C4-2B (cell line): Measurements from ENCODE around the gene TAS1R1.

Experiments used
- H3K27ac ChIP-seq: fragments of 450-650 bp; 2 replicates; pipeline ENCODE4 v1.5.1; 2017
- ZFX ChIP-seq: fragments of 450-650 bp; IDR thresholded peaks from 2 replicates; pipeline ENCODE4 v1.6.1; 2017
- TF ChIP-seq, protein P1 (sequence below): fragments of 450-650 bp; conservative IDR thresholded peaks from 2 replicates; pipeline ENCODE4 v1.5.1; 2017; ENCODE audit warnings: mild to moderate bottlenecking

Gene TAS1R1

DNA sequence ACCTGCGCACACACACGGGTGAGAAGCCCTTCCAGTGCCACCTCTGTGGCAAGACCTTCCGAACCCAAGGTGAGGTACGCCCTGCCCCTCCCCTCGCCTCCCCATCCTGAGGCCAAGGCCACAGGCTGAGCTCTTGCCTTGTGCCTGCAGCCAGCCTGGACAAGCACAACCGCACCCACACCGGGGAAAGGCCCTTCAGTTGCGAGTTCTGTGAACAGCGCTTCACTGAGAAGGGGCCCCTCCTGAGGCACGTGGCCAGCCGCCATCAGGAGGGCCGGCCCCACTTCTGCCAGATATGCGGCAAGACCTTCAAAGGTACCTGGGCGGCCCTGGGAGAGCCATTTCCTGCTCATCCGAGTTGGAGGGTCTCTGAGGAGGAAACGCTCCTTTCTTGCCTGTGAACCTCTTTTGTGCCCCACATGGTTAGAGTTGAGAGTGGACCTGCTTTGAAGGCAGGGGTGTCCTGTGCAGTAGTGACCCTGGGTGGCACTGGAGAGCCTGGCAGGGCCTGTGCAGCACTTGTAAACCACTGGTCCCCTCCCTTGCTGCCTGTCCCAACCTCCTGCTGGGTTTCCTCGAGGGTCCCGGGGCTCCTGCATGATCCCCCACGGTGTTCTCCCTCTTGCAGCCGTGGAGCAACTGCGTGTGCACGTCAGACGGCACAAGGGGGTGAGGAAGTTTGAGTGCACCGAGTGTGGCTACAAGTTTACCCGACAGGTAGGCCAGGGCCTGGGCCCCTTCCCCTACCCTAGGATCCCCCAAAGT is 33.2 kb downstream of the TAS1R1 start:
- H3K27ac ChIP-seq: no peak overlapping the region

DNA sequence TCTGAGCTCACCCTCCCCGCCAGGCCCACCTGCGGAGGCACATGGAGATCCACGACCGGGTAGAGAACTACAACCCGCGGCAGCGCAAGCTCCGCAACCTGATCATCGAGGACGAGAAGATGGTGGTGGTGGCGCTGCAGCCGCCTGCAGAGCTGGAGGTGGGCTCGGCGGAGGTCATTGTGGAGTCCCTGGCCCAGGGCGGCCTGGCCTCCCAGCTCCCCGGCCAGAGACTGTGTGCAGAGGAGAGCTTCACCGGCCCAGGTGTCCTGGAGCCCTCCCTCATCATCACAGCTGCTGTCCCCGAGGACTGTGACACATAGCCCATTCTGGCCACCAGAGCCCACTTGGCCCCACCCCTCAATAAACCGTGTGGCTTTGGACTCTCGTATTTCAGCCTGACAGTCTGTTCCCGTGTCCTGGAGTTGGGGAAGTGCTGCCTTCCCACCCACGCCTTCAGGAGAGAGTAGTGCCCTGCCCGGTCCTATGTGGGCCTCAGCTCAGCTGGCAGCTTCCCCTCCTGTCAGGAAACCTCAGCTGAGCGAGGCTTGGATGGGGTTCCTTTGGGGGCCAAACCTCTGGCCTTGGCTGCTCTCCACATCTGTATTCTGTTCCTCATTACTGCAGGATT is 33.9 kb downstream of the TAS1R1 start:
- TF ChIP-seq ZFX: no peak
- TF ChIP-seq, protein P1, sequence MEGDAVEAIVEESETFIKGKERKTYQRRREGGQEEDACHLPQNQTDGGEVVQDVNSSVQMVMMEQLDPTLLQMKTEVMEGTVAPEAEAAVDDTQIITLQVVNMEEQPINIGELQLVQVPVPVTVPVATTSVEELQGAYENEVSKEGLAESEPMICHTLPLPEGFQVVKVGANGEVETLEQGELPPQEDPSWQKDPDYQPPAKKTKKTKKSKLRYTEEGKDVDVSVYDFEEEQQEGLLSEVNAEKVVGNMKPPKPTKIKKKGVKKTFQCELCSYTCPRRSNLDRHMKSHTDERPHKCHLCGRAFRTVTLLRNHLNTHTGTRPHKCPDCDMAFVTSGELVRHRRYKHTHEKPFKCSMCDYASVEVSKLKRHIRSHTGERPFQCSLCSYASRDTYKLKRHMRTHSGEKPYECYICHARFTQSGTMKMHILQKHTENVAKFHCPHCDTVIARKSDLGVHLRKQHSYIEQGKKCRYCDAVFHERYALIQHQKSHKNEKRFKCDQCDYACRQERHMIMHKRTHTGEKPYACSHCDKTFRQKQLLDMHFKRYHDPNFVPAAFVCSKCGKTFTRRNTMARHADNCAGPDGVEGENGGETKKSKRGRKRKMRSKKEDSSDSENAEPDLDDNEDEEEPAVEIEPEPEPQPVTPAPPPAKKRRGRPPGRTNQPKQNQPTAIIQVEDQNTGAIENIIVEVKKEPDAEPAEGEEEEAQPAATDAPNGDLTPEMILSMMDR: no peak
- no peak overlapping the region for H3K27ac ChIP-seq

More for the DNA sequence above, 33.2 kb downstream of the TAS1R1 start:
- TF ChIP-seq, protein P1: no peak
- no peak for TF ChIP-seq ZFX

DNA sequence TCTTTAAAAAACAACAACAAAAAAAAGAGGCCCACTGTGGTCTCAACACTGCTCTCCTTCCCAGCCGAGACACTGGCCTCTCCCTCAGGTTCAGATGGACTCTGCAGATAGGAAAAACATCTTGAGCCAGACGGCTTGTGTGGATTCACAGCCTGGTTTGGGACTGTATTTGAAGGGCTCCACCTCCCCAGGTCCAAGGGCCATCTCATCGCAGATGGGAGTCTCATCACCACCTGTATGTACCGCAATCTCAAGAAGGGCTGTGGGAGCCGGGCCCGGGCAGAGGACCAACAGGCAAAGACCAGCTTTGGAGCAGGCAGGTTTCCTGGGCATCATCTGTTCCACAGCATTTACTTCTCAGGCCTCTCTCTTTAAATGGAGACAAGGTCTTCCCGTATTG is 34.9 kb downstream of the TAS1R1 start:
- TF ChIP-seq, protein P1: no peak
- no peak for TF ChIP-seq ZFX
- no peak overlapping the region for H3K27ac ChIP-seq

DNA sequence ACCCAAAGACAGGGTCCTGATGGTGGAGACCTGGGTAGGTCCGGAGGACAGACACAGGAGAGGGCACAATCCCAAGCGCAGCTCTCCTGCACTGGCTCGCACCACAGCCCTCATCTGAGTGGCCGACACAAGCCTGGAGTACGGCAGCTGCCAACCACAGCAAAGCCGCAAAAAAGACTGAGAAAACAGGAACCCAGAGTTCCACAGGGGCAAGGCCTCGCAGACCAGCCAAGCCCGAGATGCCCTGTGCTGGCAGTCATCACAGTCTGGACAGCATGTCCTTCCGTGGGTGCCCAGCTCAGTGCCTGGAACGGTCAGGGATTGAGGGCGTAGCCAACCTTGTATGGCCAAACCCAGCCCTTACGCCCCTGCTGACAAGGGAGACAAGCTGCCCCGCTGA is 36.1 kb downstream of the TAS1R1 start:
- no peak for TF ChIP-seq ZFX
- TF ChIP-seq, protein P1: no peak
- H3K27ac ChIP-seq: no peak overlapping the region

DNA sequence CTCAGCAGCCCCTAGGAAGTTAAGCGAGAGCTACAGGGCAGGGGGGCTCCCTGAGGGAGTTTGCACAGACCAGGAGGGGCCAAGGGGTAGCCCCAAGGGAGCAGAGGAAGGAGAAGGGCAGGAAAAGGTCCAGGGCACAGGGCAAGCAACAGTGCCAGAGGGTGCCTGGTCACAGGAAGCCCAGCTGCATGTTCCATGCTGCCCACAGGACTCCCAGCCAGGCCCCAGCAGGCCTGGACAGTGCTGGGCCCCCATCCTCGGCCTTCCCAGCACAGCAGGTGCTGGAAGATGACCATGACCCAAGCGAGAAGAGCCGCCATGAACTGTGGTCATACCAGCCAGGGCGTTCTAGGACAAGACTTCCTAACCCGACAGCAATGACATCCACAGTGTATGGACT is 36.5 kb downstream of the TAS1R1 start:
- H3K27ac ChIP-seq: no peak overlapping the region
- TF ChIP-seq, protein P1: no peak
- no peak for TF ChIP-seq ZFX

DNA sequence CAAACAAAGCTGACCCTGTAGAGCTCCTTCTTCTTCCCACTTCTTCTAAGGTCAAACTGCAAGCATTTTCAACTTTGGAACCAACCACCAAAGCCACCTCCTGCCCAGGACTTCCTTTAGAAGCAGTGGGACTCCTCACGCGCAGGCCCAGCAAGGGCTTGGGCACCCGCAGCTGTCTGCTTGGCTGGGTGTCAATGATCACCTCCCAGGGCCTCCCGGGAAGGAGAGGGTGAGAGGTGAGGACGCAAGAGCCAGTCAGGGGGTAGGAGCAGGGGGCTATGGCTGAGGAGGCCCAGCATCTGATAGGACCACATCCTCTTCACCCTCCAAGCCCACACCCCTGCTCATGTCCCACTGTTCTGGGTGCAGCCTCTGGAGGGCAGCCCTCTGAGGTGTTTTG is 37.3 kb downstream of the TAS1R1 start:
- no peak overlapping the region for H3K27ac ChIP-seq
- no peak for TF ChIP-seq ZFX
- TF ChIP-seq, protein P1: no peak

DNA sequence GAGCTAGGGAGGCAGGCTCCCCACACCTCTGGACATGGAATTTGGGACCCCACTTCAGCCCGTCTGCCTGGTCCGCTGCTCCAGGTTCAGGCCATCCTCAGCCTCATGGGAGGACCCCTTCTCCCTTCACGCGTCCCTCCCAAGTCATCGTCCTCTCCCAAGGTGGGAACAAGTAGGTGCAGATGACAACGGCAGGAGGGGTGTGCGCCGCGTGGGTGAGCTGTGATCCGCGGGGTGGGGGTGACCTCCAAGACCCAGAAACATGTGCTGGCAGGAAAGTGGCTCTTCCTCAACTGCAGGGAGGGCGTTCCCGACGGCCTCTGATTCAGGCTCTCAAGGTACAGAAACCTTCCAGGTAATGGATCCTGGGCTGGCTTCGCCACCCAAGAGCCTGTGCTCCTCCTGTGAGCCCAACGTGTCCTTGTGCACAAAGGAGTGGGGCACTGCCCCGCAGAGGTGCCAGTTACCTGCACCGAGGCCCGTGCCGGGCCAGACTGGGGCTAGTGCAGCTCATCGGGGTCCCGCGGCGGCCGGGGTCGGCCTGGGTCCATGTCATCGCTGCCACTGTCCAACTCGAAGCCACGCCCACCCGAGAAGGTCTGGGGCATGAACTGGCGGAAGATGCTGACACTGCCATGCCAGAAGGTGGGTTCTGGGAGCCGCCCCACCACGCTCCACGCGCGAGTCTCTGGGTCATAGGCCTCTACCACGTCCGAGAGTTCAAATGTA is 37.9 kb downstream of the TAS1R1 start:
- TF ChIP-seq ZFX: no peak
- TF ChIP-seq, protein P1: no peak
- no peak overlapping the region for H3K27ac ChIP-seq
